Activated T-helper 1 cell treated with anti-CD3 and anti-CD28 coated beads, Interleukin-2, amount 50 U/mL, for 16 hours (primary cell): ENCODE measurements around the gene PUM1.

Experiments used
- DNase-seq, 2 donors: peaks; one replicate each; pipeline ENCODE4 v3.0.0-alpha.2; 2020; ENCODE audit warnings: low read depth in 1 of 2, low spot score in 1 of 2

PUM1 gene

GRCh38 chr1:31029026-31029425 is 36.5 kb downstream of the PUM1 start:
- DNase-seq = no peak

DNA sequence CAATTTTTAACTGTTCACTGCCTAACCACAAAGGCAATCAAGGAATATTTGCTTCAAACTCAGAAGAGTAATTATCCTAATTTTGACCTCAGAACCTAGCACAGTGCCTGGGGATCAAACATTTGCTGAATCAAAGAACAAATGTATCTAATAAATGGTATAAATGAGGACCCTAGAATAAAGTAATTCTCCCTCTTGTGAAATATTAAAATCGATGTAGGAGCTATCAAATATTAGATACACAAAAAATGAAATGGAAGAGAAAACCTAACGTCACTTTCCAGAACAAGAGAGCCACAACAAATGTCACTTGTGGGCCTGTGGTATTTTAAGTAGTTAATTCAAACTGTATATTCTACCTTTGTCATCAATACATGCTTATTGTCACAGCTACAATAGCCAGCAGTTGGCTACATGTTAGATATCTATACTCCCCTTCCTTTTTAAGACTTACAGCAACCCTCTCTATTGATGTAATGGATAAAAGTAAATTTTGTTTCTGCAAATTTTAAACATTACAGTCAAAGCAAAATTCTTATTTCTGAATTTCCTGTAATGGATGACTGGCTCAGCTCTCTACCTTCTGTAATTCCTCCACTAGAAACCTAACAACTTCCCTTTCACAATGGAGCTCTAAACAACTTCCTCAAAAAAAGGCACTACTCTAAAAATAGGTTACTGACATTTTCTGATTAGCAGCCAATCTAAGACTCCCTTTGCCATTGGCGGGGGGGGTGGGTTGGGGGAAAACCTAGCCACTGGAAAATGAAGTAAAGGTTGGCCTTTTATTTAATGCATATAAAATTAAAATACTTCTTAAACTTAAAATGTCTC is 37.6 kb downstream of the PUM1 start:
- no peak for DNase-seq

DNA sequence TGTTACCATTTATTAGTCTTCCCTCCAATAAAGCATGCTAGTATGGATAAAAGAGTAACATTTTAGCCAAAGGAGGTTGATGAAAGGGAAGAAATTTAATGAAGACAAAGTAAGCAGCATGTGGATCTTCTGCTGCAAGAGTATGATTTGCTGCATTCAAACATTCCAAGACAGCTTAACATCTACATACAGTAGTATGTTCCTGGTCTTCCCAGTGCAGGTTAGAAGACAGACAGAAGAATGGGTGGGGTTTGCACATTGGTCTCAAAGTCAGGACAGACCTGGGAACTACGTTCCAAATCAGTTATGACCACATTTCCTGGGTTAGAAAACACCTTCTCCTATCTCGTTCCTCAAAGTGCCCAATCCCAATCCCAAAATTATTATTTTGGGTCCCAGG is 43.3 kb downstream of the PUM1 start:
- DNase-seq = no peak

GRCh38 chr1:31020007-31020790 is 45.3 kb downstream of the PUM1 start:
- DNase-seq = no peak

- no peak for DNase-seq
Observed at GRCh38 chr1:31019401-31019800, 46.1 kb downstream of the PUM1 start.

DNA sequence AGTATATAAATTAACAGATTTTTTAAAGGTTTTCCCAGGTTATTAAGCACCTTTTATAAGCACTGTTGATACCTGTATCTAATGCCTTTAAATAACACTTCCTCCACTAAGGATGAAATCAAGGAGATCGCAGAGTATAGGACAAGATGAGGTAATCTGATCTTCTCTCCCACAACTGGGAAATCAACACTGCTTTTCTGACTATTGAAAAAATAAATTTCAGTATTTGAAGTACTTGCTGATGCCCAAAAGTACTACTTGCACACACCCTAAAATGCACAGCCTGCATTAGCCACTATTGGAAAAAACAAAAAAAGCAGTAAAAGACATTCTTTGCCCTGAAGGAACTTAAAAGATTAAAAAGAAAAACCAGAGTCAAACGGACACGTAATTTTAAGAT is 48.6 kb downstream of the PUM1 start:
- no peak for DNase-seq

GRCh38 chr1:31013187-31013864 is 52.2 kb downstream of the PUM1 start:
- DNase-seq = no peak

DNA sequence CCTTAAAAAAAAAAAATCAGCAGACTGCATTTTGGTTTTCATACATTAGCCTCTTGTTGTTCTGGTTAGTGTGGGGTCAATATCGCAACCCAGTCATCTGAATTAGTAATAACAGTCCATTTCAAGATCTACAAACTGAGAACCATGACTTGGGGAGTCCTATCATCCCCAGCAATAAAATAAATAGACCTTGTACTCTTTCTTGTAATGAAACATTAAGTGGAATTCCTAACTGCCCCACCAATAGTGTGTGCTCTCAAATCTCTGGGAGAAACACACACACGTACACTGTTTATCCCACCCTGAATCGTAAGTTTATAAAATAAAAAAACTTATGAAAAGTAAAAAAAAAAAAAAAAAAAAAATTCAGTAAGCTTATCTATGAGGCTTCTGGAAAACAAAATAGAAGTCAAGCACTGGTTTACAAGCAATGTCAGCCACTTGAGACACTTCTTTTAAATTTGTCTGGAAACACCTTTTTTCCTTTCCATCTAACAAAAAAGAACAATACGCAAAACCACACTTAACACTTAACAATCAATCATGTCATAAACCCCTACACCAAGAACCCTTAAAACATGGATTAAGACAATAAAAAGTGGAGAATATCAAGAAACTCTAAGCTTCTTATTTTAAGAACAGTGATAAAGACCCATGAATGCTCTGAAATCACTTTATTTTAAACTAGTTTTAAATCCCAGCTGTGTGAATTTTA is 53.1 kb downstream of the PUM1 start:
- no peak for DNase-seq

DNA sequence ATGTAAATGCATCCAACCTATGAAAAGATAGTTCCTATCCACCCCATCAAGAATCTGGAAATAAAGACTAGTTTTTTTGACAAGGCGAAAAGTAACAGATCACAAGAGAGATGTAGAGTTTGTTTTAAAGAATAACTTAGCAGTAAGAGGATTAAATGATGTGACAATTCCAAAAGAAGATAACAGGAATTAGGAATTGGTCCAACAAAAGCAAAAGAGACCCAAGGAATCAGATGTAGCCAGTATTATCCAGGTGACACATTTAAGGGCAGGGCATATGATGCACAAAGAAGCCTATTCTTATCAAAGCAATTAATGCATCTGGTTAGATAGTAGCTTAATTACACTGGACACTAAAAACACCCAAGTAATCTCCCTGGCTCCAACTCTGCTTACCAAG is 53.8 kb downstream of the PUM1 start:
- no peak for DNase-seq

DNA sequence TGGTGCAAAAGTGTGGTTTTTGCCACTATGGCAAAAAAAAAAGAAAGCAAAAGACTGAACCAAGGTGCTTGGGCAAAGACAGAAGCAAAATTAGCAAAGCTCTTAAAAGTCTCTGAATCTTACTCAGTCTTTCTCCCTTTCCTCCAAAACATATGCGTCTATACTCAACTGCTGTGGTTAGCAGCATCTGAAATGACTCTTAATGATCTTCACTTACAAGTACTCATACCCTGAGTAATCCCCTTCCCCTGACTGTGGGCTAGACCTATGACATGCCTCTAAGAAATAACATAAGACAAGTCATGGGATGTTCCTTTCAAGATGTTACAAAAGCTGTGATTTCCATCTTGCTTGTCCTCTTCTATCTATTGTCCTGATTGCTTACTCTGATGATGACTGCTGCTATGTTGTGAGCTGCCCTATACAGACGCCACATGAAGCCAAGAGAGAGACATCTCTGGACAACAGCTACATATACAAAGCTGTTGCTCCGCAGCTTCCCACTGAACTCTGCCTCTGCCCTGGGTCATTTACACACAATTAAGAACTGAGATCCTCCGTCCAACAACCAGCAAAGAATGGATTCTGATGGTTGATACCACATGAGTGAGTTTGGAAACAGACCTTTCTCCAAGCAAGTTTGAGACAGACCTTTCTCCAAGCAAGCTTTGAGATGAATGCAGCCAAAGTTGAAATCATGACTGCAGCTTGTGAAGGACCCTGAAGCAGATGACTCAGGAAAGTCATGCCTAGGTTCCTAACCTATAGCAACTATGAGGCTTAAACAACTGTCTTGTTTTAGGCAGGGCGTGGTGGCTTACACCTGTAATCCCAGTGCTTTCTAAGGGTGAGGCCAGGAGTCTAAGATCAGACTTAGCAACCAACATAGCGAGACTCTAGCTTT is 55.2 kb downstream of the PUM1 start:
- no peak for DNase-seq

GRCh38 chr1:31007462-31007991 is 58.0 kb downstream of the PUM1 start:
- DNase-seq = no peak

- DNase-seq = no peak
Observed at GRCh38 chr1:31006747-31007146, 58.8 kb downstream of the PUM1 start.

GRCh38 chr1:31005617-31006166 is 59.8 kb downstream of the PUM1 start:
- DNase-seq = no peak

GRCh38 chr1:31005198-31005597 is 60.3 kb downstream of the PUM1 start:
- no peak for DNase-seq

- DNase-seq = no peak
Observed at GRCh38 chr1:31004231-31004621, 61.3 kb downstream of the PUM1 start.

DNA sequence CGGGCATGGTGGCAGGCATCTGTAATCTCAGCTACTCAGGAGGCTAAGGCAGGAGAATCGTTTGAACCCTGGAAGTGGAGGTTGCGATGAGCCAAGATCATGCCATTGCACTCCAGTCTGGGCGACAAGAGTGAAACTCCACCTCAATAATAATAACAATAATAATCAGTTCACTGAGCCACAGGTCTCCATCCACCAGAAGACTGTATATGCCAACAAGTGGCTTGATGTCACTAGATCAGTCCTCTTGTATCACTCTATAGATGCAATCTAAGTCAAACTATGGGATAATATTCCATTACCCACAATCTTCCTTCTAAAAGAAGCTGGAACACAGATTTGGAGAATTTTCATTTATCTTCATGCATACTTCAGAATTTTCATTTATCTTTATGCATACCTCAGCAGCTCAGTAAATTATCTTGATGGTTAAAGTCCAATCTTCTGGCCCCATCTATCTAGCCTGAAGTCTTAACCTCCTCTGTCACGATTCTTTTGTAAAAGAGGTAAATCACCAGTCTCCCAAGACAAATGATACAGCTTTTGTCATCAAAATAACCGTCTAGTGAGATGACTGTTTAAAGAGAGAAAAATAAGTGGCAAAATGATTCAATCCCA is 61.8 kb downstream of the PUM1 start:
- DNase-seq = no peak

GRCh38 chr1:31000301-31000700 is 65.2 kb downstream of the PUM1 start:
- no peak for DNase-seq

GRCh38 chr1:30998887-30999286 is 66.6 kb downstream of the PUM1 start:
- DNase-seq = no peak

GRCh38 chr1:30998171-30998570 is 67.3 kb downstream of the PUM1 start:
- no peak for DNase-seq
